ENCODE results near the gene RGS3. TPM values are rescaled to one million over a fixed set of nuclear protein-coding genes. Genes with fewer than 3 reads are reported as not detected.

Gene RGS3
- total RNA-seq, 4 donors from 2014 or later, result 43.9 to 122 (median 72.7) TPM

GRCh38 chr9:113599646-113600022 is 136.1 kb downstream of the RGS3 start:
- Histone ChIP-seq H3K27ac (peak overlapping the region in 2 of 4 donors; percentile 11 to 24), H3K4me1 (peaks cover 0 to 86% (median 33%) of the 10 kb centered on the region in 3 donors), H3K4me3 (no peak overlapping the region), H3K9me3 (no peaks in the 10 kb centered on the region), H3K36me3 (peaks cover 0 to 35% of the 10 kb centered on the region in 2 donors), H3K27me3 (no peaks in the 10 kb centered on the region)
- 42% methylated on average over 4 of the region's 5 CpGs; no CpG with 5 or more reads in 1 of the 2 donors for WGBS, 2 donors (ENCODE audit: low coverage in 1 of 2)
- no peak for TF ChIP-seq EP300 (IDR thresholded peaks at IDR 0.05)
- TF ChIP-seq POLR2AphosphoS5 (IDR thresholded peaks at IDR 0.05), result no peak
- TF ChIP-seq, protein P1, sequence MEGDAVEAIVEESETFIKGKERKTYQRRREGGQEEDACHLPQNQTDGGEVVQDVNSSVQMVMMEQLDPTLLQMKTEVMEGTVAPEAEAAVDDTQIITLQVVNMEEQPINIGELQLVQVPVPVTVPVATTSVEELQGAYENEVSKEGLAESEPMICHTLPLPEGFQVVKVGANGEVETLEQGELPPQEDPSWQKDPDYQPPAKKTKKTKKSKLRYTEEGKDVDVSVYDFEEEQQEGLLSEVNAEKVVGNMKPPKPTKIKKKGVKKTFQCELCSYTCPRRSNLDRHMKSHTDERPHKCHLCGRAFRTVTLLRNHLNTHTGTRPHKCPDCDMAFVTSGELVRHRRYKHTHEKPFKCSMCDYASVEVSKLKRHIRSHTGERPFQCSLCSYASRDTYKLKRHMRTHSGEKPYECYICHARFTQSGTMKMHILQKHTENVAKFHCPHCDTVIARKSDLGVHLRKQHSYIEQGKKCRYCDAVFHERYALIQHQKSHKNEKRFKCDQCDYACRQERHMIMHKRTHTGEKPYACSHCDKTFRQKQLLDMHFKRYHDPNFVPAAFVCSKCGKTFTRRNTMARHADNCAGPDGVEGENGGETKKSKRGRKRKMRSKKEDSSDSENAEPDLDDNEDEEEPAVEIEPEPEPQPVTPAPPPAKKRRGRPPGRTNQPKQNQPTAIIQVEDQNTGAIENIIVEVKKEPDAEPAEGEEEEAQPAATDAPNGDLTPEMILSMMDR (IDR thresholded peaks at IDR 0.05), result no peak
- TF ChIP-seq POLR2A (IDR thresholded peaks at IDR 0.05), result no peak
- ATAC-seq, result no peak

- TF ChIP-seq, protein P1 (IDR thresholded peaks at IDR 0.05), result no peak
- TF ChIP-seq POLR2AphosphoS5 (IDR thresholded peaks at IDR 0.05) (peak; percentile 50), EP300 (IDR thresholded peaks at IDR 0.05) (no peak)
- ATAC-seq, result no peak
- no peak overlapping the region for H3K4me3 ChIP-seq
- peak overlapping the region in 3 of 4 donors; percentile 8 to 59 (median 24) for H3K27ac ChIP-seq
- WGBS, 2 donors (ENCODE audit: low coverage in 1 of 2), result 60 to 84% methylated on average over 1 to 5 of the region's 12 CpGs
- no peaks in the 10 kb centered on the region for H3K9me3 ChIP-seq
- peaks cover 0 to 80% (median 29%) of the 10 kb centered on the region in 3 donors for H3K4me1 ChIP-seq
- no peaks in the 10 kb centered on the region for H3K27me3 ChIP-seq
- peaks cover 0 to 35% of the 10 kb centered on the region in 2 donors for H3K36me3 ChIP-seq
Observed at GRCh38 chr9:113600023-113600823, 136.7 kb downstream of the RGS3 start.

DNA sequence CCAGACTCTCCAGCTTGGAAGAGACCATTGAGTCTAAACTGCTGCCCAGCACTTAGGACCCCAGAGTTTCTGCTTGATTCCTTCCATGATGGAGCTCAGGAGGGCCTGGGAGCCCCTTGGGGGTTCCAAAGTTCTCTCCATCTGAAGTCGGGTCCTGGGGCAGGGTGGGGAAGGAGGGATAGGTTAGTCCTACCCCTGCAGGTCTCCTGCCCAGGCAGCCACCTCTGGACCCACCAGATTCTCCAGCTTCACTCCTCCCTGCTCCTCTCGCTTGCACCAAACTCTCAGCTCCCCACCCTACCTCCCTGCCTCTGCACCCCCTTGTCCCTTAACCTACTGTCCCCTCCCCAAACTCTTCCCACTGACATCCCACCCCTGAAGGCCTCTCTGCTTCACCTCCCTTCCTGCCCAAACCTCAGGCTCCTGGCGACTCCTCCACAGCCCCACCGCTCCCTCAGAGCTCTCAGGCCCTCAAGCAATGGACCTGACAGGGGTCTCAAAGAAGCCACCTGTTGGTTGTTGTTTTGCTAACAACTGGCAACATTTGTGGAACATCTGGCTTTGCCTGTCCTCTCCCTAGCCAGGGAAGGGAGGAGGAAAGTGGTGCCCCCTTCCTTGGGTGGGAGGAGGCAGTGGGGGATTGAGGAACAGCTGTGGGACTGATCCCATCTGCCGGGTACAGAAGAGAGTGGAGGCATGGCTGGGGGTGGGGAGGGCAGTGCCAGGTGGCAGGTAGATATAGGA is 137.5 kb downstream of the RGS3 start:
- Histone ChIP-seq H3K4me3 (no peak overlapping the region), H3K36me3 (peaks cover 0 to 29% of the 10 kb centered on the region in 2 donors), H3K4me1 (peaks cover 0 to 72% (median 23%) of the 10 kb centered on the region in 3 donors), H3K27me3 (no peaks in the 10 kb centered on the region), H3K27ac (peak overlapping the region in 2 of 4 donors; percentile 20 to 59), H3K9me3 (no peaks in the 10 kb centered on the region)
- 83 to 89% methylated on average over 3 to 4 of the region's 5 CpGs for WGBS, 2 donors (ENCODE audit: low coverage in 1 of 2)
- ATAC-seq, result no peak
- TF ChIP-seq EP300 (IDR thresholded peaks at IDR 0.05) (no peak), POLR2AphosphoS5 (IDR thresholded peaks at IDR 0.05) (no peak), POLR2A (IDR thresholded peaks at IDR 0.05) (no peak)
- TF ChIP-seq, protein P1 (IDR thresholded peaks at IDR 0.05), result no peak

GRCh38 chr9:113601656-113602055 is 138.1 kb downstream of the RGS3 start:
- no peaks in the 10 kb centered on the region for H3K9me3 ChIP-seq
- no peaks in the 10 kb centered on the region for H3K27me3 ChIP-seq
- ATAC-seq, result no peak
- H3K36me3 ChIP-seq, result peaks cover 0 to 23% of the 10 kb centered on the region in 2 donors
- no peak for TF ChIP-seq POLR2A (IDR thresholded peaks at IDR 0.05)
- TF ChIP-seq, protein P1 (IDR thresholded peaks at IDR 0.05), result no peak
- no peak for TF ChIP-seq POLR2AphosphoS5 (IDR thresholded peaks at IDR 0.05)
- no peak for TF ChIP-seq EP300 (IDR thresholded peaks at IDR 0.05)
- no peak overlapping the region for H3K4me3 ChIP-seq
- 47% methylated on average over 5 of the region's 5 CpGs for WGBS, 2 donors (ENCODE audit: low coverage in 1 of 2)
- H3K4me1 ChIP-seq, result peaks cover 0 to 66% (median 23%) of the 10 kb centered on the region in 3 donors
- H3K27ac ChIP-seq, result peak overlapping the region in 3 of 4 donors; percentile 38 to 59 (median 51)

All from gastroesophageal sphincter (tissue), 4 donors.